Esophagus muscularis mucosa (tissue), 4 donors: ENCODE data around the gene PCDH9. TPM values are rescaled to one million over a fixed set of nuclear protein-coding genes. Genes with fewer than 3 reads are reported as not detected.

Source experiments
- DNase-seq: peaks from one replicate; pipeline ENCODE4 v3.0.0-alpha.2; 2017; ENCODE audit errors: extremely low spot score
- H3K27ac ChIP-seq, 4 donors: fragments of 200-600 bp; sonication (generic); replicated peaks in 1 of 4; 1 replicate in 3 of 4; 2 replicates in 1 of 4; pipeline ENCODE4 v1.5.1; 2016 to 2019; ENCODE audit warnings: mild to moderate bottlenecking in 1 of 4
- H3K27me3 ChIP-seq, 4 donors: fragments of 200-600 bp; sonication (generic); one replicate each; pipeline versions ENCODE4 v1.5.1 to v1.6.0; 2016 to 2019
- H3K36me3 ChIP-seq, 4 donors: fragments of 200-600 bp; sonication (generic); one replicate each; pipeline ENCODE4 v1.5.1; 2016 to 2019
- H3K4me1 ChIP-seq, 4 donors: fragments of 200-600 bp; sonication (generic); one replicate each; pipeline ENCODE4 v1.5.1; 2016 to 2019
- H3K4me3 ChIP-seq, 4 donors: fragments of 200-600 bp; sonication (generic); 1 replicate in 2 of 4; 2 replicates in 2 of 4; pipeline ENCODE4 v1.5.1; 2016 to 2019; ENCODE audit warnings: mild to moderate bottlenecking in 4 of 4, moderate library complexity in 1 of 4
- H3K9me3 ChIP-seq, 4 donors: fragments of 200-600 bp; sonication (generic); 1 replicate in 3 of 4; 2 replicates in 1 of 4; pipeline ENCODE4 v1.5.1; 2016 to 2019
- EP300 ChIP-seq: sonication (generic); formaldehyde crosslinking; IDR thresholded peaks from one replicate; pipeline ENCODE4 v1.6.1; 2017; ENCODE audit warnings: antibody characterized with exemption
- POLR2A ChIP-seq: fragments of 450-650 bp; IDR thresholded peaks from one replicate; pipeline ENCODE4 v1.6.1; 2017; ENCODE audit warnings: antibody characterized with exemption, moderate library complexity, mild to moderate bottlenecking, low read depth
- POLR2AphosphoS5 ChIP-seq, 2 donors: sonication (generic); formaldehyde crosslinking; IDR thresholded peaks; one replicate each; pipeline ENCODE4 v1.6.1; 2017; ENCODE audit warnings: antibody characterized with exemption in 2 of 2
- WGBS: methylation state at CpG from one replicate; pipeline ENCODE4 v1.1.5; 2018; 5-methylcytosine and 5-hydroxymethylcytosine counted together
- intact Hi-C: fragments of 100-400 bp; cut with DNase I; formaldehyde crosslinking; loops from one replicate; pipeline ENCODE4 v1.15.1; 2023
- total RNA-seq, 4 donors: library from RNA; depleted of rRNA; stranded (reverse); fragments of >200 nt; gene quantifications; one replicate each; pipeline versions ENCODE4 v1.1.0 to v1.2.1, GENCODE V29; 2016
- TF ChIP-seq, protein P1 (sequence below), 3 experiments: fragments of 200-600 bp in 2 of 3; fragments of 450-650 bp in 1 of 3; sonication (generic) in 2 of 3; IDR thresholded peaks; one replicate each; pipeline ENCODE4 v1.5.1; 2017 to 2019; ENCODE audit warnings: antibody characterized with exemption in 3 of 3, mild to moderate bottlenecking in 2 of 3, moderate library complexity in 1 of 3

PCDH9 gene, protein sequence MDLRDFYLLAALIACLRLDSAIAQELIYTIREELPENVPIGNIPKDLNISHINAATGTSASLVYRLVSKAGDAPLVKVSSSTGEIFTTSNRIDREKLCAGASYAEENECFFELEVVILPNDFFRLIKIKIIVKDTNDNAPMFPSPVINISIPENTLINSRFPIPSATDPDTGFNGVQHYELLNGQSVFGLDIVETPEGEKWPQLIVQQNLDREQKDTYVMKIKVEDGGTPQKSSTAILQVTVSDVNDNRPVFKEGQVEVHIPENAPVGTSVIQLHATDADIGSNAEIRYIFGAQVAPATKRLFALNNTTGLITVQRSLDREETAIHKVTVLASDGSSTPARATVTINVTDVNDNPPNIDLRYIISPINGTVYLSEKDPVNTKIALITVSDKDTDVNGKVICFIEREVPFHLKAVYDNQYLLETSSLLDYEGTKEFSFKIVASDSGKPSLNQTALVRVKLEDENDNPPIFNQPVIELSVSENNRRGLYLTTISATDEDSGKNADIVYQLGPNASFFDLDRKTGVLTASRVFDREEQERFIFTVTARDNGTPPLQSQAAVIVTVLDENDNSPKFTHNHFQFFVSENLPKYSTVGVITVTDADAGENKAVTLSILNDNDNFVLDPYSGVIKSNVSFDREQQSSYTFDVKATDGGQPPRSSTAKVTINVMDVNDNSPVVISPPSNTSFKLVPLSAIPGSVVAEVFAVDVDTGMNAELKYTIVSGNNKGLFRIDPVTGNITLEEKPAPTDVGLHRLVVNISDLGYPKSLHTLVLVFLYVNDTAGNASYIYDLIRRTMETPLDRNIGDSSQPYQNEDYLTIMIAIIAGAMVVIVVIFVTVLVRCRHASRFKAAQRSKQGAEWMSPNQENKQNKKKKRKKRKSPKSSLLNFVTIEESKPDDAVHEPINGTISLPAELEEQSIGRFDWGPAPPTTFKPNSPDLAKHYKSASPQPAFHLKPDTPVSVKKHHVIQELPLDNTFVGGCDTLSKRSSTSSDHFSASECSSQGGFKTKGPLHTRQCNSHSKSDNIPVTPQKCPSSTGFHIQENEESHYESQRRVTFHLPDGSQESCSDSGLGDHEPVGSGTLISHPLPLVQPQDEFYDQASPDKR (N-terminal part only)
- total RNA-seq: 10 to 100 TPM; 33.8 to 81.8 (median 49.1) TPM

DNA sequence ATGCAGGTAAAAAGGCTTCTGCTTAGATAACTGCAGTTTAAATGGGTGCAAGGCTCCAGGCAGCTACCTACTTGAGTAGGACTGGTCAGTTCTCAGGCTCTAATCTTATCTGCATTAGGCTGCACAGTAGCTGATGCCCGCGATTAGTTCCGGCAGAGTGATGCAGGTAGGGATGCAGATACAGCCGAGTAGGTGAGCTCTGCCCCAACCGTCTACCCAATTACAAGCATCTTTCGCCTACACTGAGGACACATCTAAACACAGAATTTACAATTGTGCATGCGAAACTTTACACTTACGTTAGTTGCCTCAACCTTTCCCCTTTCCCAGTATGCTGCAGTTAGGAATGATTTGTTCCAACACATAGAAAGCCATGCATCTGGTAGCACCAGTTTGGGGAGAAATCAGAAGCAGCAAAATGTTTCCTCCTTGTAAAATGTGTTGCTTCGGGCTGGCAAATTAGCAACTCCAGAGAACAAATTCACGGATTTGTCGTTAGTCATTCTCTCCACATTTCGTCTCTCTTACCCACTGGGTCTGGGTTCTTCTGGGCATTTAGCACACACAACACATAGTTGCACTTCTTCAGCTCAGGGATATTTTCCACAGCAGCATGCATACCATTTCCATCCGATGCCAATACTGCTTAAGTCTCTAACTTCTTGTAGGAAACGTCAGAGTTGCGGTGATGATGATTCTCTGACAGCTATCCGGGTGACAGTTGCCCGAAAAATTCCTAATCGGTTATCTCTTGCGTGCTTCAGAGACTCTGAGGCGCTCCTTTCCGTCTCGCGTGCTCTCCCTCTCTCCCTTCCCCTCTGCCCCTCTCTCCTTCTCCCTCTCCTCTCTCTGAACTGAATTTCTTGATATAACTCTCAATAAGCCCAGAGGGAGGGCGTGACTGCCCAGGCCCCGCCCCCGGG is at the start of gene PCDH9:
Gene PCDH9 (minus strand): TSS at position 856 of the 923 bp plus-strand sequence. CDS start 1,896 bp downstream, outside the sequence.
- TF ChIP-seq POLR2A (peak; percentile 71), EP300 (no peak), POLR2AphosphoS5 (IDR thresholded peaks at IDR 0.05) (peak; percentile 98)
- TF ChIP-seq, protein P1, sequence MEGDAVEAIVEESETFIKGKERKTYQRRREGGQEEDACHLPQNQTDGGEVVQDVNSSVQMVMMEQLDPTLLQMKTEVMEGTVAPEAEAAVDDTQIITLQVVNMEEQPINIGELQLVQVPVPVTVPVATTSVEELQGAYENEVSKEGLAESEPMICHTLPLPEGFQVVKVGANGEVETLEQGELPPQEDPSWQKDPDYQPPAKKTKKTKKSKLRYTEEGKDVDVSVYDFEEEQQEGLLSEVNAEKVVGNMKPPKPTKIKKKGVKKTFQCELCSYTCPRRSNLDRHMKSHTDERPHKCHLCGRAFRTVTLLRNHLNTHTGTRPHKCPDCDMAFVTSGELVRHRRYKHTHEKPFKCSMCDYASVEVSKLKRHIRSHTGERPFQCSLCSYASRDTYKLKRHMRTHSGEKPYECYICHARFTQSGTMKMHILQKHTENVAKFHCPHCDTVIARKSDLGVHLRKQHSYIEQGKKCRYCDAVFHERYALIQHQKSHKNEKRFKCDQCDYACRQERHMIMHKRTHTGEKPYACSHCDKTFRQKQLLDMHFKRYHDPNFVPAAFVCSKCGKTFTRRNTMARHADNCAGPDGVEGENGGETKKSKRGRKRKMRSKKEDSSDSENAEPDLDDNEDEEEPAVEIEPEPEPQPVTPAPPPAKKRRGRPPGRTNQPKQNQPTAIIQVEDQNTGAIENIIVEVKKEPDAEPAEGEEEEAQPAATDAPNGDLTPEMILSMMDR (IDR thresholded peaks at IDR 0.05): no peak
- Histone ChIP-seq H3K9me3 (no peaks in the 10 kb centered on the region), H3K27ac (peak within 1 kb of the TSS; percentile 92 to 96 (median 95)), H3K36me3 (no peaks in the 10 kb centered on the region), H3K4me1 (peaks cover 3 to 53% (median 52%) of the 10 kb centered on the region in 4 donors), H3K27me3 (no peaks in the 10 kb centered on the region), H3K4me3 (peak within 1 kb of the TSS; percentile 72 to 89 (median 88))
- no peak for DNase-seq
- WGBS: 1% methylated on average over 26 of the region's 26 CpGs
- intact Hi-C loops: loop anchor here (5.0 to 10.0 kb wide), 5 partner anchors 92 to 1575 kb away; no protein-coding TSS in a partner anchor

DNA sequence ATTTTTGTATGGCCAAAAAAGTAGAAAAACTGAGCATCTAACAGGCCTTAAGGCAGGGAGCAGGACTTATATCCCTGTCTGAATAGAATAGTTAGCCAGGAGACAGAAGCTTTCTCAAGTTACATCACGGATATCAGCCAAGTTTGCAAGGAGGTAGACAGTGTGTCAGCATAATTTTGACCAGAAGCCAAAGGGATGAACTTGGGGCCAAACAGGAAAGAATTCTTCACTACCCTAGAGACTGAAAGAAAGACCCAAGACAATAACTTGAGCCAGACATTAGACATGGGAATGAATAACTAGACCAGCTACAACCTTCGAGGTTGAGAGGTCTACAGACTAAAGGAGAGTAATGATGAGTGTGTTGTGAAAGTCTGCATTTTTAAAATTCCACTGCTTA is 48.1 kb upstream of the PCDH9 start:
- WGBS: 76% methylated on average over 2 of the region's 2 CpGs
- TF ChIP-seq POLR2A: no peak
- no peak for TF ChIP-seq EP300
- TF ChIP-seq POLR2AphosphoS5 (IDR thresholded peaks at IDR 0.05): no peak
- TF ChIP-seq, protein P1 (IDR thresholded peaks at IDR 0.05): no peak
- H3K9me3 ChIP-seq: no peaks in the 10 kb centered on the region
- intact Hi-C loops: no loop called here
- no peak overlapping the region for H3K27ac ChIP-seq
- no peaks in the 10 kb centered on the region for H3K4me1 ChIP-seq
- DNase-seq: no peak
- no peaks in the 10 kb centered on the region for H3K27me3 ChIP-seq
- H3K36me3 ChIP-seq: no peaks in the 10 kb centered on the region
- H3K4me3 ChIP-seq: no peak overlapping the region

DNA sequence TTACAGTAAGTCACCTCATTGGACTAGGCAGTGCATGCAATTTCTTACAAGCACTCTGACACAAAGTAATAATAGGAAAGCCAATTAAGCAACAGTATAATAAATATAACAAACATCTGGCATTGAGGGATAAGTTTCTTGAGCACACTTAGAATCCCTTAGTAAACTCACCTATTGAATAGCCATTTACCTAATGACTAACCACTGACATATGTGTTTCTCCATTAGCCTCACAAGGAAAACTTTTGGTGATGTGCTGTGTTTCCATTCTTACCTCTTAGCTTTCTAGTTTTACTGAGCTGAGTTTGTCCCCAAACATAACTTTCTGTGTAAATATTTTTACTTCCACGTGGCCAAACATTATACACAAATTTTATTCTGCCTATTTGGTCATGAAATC is 47.4 kb upstream of the PCDH9 start:
- Histone ChIP-seq H3K27me3 (no peaks in the 10 kb centered on the region), H3K4me1 (no peaks in the 10 kb centered on the region), H3K4me3 (no peak overlapping the region), H3K9me3 (no peaks in the 10 kb centered on the region), H3K27ac (no peak overlapping the region), H3K36me3 (no peaks in the 10 kb centered on the region)
- intact Hi-C loops: no loop called here
- WGBS: 69% methylated on average over 1 of the region's 1 CpG
- DNase-seq: no peak
- TF ChIP-seq, protein P1 (IDR thresholded peaks at IDR 0.05): no peak
- no peak for TF ChIP-seq POLR2A
- no peak for TF ChIP-seq EP300
- no peak for TF ChIP-seq POLR2AphosphoS5 (IDR thresholded peaks at IDR 0.05)
